Measurements from ENCODE around the gene LMOD1.

DNA sequence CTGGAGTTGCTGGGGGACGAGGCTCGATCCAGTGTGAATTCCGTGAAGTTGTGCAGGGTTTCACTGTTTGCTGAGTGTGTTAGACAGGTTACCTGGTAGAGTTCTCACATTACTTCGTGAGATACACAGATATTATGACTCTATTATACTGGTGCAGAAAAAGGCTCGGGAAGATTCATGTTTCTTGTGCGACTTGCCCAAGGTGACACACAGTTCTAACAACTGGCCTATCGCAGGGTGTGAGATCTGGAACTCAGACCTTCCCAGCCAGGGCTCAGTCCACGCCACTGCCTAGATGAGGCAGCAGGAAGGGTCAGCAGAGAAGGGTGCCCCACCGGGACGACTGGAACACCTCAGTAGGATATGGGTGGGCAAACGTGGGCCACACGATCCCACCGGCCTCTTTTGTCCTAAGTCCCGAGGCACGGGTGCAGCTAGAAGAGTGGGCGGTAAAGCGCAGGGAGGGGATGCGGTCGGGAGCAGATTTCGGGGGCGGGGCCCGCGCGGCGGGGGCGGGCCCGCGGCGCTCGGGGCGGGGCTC, 35.8 kb upstream of the LMOD1 start:
- TF ChIP-seq POLR2A (IDR thresholded peaks at IDR 0.05) (no peak), POLR2AphosphoS5 (IDR thresholded peaks at IDR 0.05) (no peak)
- TF ChIP-seq, protein P1, sequence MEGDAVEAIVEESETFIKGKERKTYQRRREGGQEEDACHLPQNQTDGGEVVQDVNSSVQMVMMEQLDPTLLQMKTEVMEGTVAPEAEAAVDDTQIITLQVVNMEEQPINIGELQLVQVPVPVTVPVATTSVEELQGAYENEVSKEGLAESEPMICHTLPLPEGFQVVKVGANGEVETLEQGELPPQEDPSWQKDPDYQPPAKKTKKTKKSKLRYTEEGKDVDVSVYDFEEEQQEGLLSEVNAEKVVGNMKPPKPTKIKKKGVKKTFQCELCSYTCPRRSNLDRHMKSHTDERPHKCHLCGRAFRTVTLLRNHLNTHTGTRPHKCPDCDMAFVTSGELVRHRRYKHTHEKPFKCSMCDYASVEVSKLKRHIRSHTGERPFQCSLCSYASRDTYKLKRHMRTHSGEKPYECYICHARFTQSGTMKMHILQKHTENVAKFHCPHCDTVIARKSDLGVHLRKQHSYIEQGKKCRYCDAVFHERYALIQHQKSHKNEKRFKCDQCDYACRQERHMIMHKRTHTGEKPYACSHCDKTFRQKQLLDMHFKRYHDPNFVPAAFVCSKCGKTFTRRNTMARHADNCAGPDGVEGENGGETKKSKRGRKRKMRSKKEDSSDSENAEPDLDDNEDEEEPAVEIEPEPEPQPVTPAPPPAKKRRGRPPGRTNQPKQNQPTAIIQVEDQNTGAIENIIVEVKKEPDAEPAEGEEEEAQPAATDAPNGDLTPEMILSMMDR (IDR thresholded peaks at IDR 0.05) = no peak
